ENCODE measurements around the gene PCDH8. TPM values are rescaled to one million over a fixed set of nuclear protein-coding genes. Genes with fewer than 3 reads are reported as not detected.

Gene PCDH8
- polyA plus RNA-seq, 1 experiment, result not detected

DNA sequence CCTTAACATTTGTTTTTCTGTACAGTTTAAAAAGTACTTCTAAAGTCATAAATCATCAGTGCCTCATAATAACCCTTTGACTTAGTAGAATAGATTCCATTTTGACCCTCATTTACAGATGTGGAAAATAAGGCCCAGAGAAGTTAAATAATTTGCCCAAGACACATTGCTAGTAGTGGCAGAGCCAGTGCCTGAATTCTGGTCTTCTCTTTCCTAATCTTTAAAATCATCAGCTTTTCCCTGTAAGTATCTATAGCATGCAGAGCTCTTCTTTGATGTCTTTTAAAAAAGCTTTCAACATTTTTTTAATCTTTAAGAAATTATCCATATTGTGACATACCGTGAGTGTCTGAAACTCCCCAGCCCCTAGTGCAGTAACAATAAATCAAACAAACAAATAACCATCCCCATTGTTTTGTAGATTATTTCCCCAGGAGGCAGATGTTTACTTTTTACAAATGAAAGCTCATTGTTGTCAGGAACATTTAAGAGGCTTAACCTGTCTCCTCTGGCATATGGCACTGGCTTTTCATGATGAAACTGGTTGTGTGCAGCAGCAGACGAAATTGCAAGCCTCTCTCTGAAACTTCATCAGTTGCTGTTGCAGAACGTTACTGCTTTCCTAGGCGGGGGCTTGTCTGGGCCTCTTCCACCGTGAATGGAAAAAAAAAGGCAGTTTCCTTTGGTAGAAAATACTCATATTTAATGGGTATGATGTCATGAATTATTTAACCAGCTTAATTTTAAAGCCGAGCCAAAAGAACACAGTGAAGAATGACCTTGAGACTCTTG is 31.7 kb upstream of the PCDH8 start:
- TF ChIP-seq, protein P1, sequence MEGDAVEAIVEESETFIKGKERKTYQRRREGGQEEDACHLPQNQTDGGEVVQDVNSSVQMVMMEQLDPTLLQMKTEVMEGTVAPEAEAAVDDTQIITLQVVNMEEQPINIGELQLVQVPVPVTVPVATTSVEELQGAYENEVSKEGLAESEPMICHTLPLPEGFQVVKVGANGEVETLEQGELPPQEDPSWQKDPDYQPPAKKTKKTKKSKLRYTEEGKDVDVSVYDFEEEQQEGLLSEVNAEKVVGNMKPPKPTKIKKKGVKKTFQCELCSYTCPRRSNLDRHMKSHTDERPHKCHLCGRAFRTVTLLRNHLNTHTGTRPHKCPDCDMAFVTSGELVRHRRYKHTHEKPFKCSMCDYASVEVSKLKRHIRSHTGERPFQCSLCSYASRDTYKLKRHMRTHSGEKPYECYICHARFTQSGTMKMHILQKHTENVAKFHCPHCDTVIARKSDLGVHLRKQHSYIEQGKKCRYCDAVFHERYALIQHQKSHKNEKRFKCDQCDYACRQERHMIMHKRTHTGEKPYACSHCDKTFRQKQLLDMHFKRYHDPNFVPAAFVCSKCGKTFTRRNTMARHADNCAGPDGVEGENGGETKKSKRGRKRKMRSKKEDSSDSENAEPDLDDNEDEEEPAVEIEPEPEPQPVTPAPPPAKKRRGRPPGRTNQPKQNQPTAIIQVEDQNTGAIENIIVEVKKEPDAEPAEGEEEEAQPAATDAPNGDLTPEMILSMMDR (IDR thresholded peaks at IDR 0.05; ENCODE audit: low read depth, low read length), result no peak
- Histone ChIP-seq H3K27ac (ENCODE audit: low read depth, low read length) (no peak overlapping the region), H3K27me3 (ENCODE audit: control insufficient read depth, insufficient read depth, low read length) (no peaks in the 10 kb centered on the region), H3K9me3 (ENCODE audit: control insufficient read depth, insufficient read depth, low read length) (peaks cover 8% of the 10 kb centered on the region), H3K4me3 (ENCODE audit: low read depth, low read length) (no peak overlapping the region)
- POLR2A ChIA-PET, result no interaction called here
- DNase-seq (ENCODE audit: low read depth, low spot score), result no peak
- CTCF ChIA-PET, result no interaction called here

DNA sequence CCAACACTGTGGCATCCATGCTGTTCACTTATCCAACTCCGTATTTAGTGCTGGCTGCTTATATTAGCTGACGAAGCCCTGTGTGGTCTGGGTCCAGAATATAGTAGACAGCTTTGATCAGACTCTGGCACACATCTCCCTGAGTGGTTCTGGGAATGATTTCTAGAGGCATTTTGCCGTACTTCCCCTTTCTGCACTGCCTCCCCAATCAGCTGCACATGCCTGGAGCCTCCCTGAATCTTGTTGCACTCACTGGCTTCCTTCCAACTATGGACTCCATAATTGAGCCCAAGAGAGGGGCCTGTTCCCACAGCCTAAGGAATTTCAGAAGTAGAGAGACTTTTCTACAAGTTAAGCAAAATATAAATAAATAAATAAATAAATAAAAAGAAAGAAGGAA is 30.4 kb upstream of the PCDH8 start:
- CTCF ChIA-PET, result no interaction called here
- POLR2A ChIA-PET, result no interaction called here

DNA sequence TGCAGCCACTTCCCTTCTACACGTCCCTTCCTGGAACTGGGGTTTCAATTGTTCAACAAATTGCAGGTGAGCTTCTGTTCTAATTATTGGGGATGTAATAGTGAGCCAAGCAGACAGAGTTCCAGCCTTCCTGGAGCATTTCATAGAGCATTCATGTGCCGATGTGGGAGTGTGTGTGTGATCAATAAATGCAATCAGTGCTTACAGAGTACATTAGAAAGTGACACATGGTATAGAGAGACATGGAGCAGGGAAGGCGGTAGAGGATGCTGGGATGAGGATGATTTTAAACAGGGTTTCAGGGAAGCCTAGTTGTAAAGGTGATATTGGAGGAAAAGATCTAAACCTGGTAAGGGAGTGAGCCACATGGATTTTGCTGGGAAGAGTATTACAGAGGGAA is 21.7 kb upstream of the PCDH8 start:
- TF ChIP-seq, protein P1 (IDR thresholded peaks at IDR 0.05; ENCODE audit: low read depth, low read length), result no peak
- H3K9me3 ChIP-seq (ENCODE audit: control insufficient read depth, insufficient read depth, low read length), result peaks cover 3% of the 10 kb centered on the region; the same call in 1 of the 2 replicates
- H3K27ac ChIP-seq (ENCODE audit: low read depth, low read length), result no peak overlapping the region
- DNase-seq (ENCODE audit: low read depth, low spot score), result no peak
- H3K27me3 ChIP-seq (ENCODE audit: control insufficient read depth, insufficient read depth, low read length), result no peaks in the 10 kb centered on the region
- ChIA-PET POLR2A (no interaction called here), CTCF (no interaction called here)
- no peak overlapping the region for H3K4me3 ChIP-seq (ENCODE audit: low read depth, low read length)

More for the DNA sequence above, 30.4 kb upstream of the PCDH8 start:
- Histone ChIP-seq H3K27me3 (ENCODE audit: control insufficient read depth, insufficient read depth, low read length) (no peaks in the 10 kb centered on the region), H3K4me3 (ENCODE audit: low read depth, low read length) (no peak overlapping the region), H3K27ac (ENCODE audit: low read depth, low read length) (no peak overlapping the region), H3K9me3 (ENCODE audit: control insufficient read depth, insufficient read depth, low read length) (peaks cover 11% of the 10 kb centered on the region)
- TF ChIP-seq, protein P1 (IDR thresholded peaks at IDR 0.05; ENCODE audit: low read depth, low read length), result no peak
- DNase-seq (ENCODE audit: low read depth, low spot score), result no peak

DNA sequence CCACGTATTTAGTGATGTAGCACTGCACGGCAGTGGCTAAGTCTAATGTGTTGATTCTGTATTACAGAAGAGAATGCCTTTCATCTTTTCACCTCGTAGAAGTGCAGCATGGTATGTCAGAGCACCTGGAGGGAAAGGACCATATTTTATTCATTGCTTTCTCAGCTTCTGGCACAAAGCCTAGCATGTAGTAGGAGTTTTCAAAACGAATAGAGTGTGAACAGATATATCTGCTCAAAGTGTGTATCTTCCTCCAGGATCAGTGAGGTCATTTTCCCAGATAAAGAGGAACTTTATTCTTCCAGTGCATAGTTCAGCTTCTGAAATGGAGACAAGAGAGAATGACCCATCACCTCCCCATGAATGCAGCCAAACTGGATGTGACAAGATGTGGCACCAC is 21.2 kb upstream of the PCDH8 start:
- no peaks in the 10 kb centered on the region for H3K27me3 ChIP-seq (ENCODE audit: control insufficient read depth, insufficient read depth, low read length)
- H3K9me3 ChIP-seq (ENCODE audit: control insufficient read depth, insufficient read depth, low read length), result peaks cover 3% of the 10 kb centered on the region; the same call in 1 of the 2 replicates
- TF ChIP-seq, protein P1 (IDR thresholded peaks at IDR 0.05; ENCODE audit: low read depth, low read length), result no peak
- ChIA-PET POLR2A (no interaction called here), CTCF (no interaction called here)
- no peak overlapping the region for H3K4me3 ChIP-seq (ENCODE audit: low read depth, low read length)
- no peak for DNase-seq (ENCODE audit: low read depth, low spot score)
- H3K27ac ChIP-seq (ENCODE audit: low read depth, low read length), result no peak overlapping the region

DNA sequence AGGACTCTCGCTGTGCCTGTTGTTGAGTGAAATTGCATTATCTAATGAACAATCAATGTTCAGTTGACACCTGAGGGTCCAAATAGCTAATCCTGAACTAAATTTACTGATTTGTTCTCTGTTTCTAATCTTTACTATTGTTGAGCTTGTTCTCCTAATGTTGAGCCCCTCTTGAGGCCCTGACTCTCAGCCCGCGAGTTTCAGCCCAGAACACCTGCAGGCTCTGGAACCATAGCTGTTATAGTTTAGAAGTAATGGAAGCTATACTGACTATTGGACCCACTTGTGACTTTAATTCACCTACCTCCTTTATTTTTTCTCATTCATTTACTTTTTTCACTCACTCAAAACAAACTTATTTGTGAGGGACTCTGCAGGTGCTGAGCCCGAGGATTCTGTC is 20.6 kb upstream of the PCDH8 start:
- POLR2A ChIA-PET, result no interaction called here
- no peak for DNase-seq (ENCODE audit: low read depth, low spot score)

More for the DNA sequence above, 20.6 kb upstream of the PCDH8 start:
- H3K4me3 ChIP-seq (ENCODE audit: low read depth, low read length), result no peak overlapping the region
- TF ChIP-seq, protein P1 (IDR thresholded peaks at IDR 0.05; ENCODE audit: low read depth, low read length), result no peak
- H3K9me3 ChIP-seq (ENCODE audit: control insufficient read depth, insufficient read depth, low read length), result no peaks in the 10 kb centered on the region
- no peak overlapping the region for H3K27ac ChIP-seq (ENCODE audit: low read depth, low read length)
- H3K27me3 ChIP-seq (ENCODE audit: control insufficient read depth, insufficient read depth, low read length), result no peaks in the 10 kb centered on the region
- CTCF ChIA-PET, result no interaction called here
